ENCODE results near the gene RAB11FIP4. TPM values are rescaled to one million over a fixed set of nuclear protein-coding genes. Genes with fewer than 3 reads are reported as not detected.

The RAB11FIP4 gene
- total RNA-seq, 4 donors from 2014 or later, result 41.0 to 173 (median 53.7) TPM

DNA sequence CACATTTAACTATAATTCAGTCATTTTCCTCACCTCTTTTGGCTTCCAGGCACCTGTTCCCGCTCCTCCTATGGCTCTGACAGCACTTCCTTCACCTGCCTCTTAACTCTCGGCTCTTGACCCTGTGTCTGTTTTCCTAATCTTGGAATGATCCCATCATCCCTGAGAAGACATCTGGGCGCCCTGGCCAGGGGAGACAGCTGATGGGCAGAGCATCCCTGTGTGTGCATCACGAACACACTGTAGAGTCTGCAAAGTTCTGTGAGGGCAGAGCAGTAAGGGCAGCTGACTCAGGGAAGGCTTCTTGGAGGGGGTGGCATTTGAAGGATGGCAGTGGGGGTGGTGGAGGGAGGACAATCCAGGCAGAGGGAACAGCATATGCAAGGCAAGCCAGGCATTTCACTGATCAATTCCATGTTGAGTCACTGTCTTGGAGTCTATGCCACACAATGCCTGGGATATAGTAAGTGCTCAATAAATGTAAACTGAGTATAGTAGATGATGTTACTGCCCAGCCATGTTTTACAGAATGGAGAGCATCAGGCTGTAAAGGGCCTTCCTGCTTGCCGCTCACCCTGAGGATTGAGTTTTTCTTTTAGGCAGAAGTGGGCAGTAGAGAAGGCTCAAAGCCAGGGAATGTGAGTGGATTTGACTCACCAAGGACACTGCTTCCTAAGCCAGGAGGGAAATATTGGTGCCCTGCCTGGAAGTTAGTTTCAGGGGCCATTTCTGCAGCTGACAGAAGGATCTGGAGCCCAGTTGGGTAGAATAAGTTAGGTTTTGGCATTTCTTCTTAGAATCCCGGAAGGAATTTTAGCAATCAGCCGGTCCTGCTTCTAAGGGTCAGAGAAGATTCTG lies 5.8 kb upstream of the RAB11FIP4 start:
- intact Hi-C loops (cut with DNase I; ENCODE audit: low total_unique reads), result loop anchor here (2.0 kb wide), 1 partner anchor 49 kb away; no protein-coding TSS in a partner anchor
- no peaks in the 10 kb centered on the region for H3K9me3 ChIP-seq
- WGBS, 2 donors (ENCODE audit: low coverage in 1 of 2), result 87 to 90% methylated on average over 3 to 7 of the region's 7 CpGs
- no peak overlapping the region for H3K27ac ChIP-seq
- H3K27me3 ChIP-seq, result peaks cover 25% of the 10 kb centered on the region
- no peak for DNase-seq
- in situ Hi-C loops (cut with MboI; ENCODE audit: low pct_ligation_motif_present in 1 of 4, low pct_unique_long_range_greater_than_20kb in 1 of 4, low sequenced_read_pairs in 3 of 4), result no loop called here
- H3K4me1 ChIP-seq, result no peaks in the 10 kb centered on the region
- no peak for TF ChIP-seq EP300 (IDR thresholded peaks at IDR 0.05; ENCODE audit: low read depth)
- no peak for TF ChIP-seq POLR2A (IDR thresholded peaks at IDR 0.05)
- no peak for TF ChIP-seq POLR2AphosphoS5 (IDR thresholded peaks at IDR 0.05)
- TF ChIP-seq, protein P1, sequence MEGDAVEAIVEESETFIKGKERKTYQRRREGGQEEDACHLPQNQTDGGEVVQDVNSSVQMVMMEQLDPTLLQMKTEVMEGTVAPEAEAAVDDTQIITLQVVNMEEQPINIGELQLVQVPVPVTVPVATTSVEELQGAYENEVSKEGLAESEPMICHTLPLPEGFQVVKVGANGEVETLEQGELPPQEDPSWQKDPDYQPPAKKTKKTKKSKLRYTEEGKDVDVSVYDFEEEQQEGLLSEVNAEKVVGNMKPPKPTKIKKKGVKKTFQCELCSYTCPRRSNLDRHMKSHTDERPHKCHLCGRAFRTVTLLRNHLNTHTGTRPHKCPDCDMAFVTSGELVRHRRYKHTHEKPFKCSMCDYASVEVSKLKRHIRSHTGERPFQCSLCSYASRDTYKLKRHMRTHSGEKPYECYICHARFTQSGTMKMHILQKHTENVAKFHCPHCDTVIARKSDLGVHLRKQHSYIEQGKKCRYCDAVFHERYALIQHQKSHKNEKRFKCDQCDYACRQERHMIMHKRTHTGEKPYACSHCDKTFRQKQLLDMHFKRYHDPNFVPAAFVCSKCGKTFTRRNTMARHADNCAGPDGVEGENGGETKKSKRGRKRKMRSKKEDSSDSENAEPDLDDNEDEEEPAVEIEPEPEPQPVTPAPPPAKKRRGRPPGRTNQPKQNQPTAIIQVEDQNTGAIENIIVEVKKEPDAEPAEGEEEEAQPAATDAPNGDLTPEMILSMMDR (IDR thresholded peaks at IDR 0.05), result no peak
- no peaks in the 10 kb centered on the region for H3K36me3 ChIP-seq
- H3K4me3 ChIP-seq, result no peak overlapping the region

DNA sequence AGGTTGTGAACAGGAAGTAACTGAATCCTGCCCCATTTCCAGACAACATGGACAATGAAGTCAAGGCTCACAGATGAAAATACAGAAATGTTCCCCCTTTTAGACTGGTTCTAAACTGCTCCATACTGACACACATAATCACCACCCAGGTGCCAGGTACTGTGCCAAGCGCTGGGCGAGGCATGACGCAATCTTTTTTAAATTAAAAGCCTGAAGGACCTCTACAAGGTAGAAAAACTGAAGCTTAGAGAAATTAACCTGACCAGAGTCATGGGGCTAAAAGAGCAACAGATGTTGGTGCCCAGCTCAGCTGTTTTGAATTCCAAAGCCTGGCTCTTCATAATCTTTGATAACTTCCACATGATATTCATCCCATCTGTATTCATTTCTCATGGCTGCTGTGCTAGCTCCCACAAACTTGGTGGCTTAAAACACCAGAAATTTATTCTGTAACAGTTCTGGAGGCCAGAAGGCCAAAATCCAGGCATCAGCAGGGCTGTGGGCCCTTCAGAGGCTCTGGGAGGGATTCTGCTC lies 4.9 kb upstream of the RAB11FIP4 start:
- no peak for DNase-seq
- in situ Hi-C loops (cut with MboI; ENCODE audit: low pct_ligation_motif_present in 1 of 4, low pct_unique_long_range_greater_than_20kb in 1 of 4, low sequenced_read_pairs in 3 of 4) (no loop called here), intact Hi-C loops (cut with DNase I; ENCODE audit: low total_unique reads) (loop anchor here (2.0 kb wide), 1 partner anchor 48 kb away; no protein-coding TSS in a partner anchor)
- Histone ChIP-seq H3K4me3 (no peak overlapping the region), H3K36me3 (no peaks in the 10 kb centered on the region), H3K4me1 (peaks cover 0 to 6% (median 5%) of the 10 kb centered on the region in 4 donors), H3K27me3 (peaks cover 33% of the 10 kb centered on the region), H3K9me3 (no peaks in the 10 kb centered on the region), H3K27ac (no peak overlapping the region)
- TF ChIP-seq POLR2AphosphoS5 (IDR thresholded peaks at IDR 0.05) (no peak), EP300 (IDR thresholded peaks at IDR 0.05; ENCODE audit: low read depth) (no peak), POLR2A (IDR thresholded peaks at IDR 0.05) (no peak)
- TF ChIP-seq, protein P1 (IDR thresholded peaks at IDR 0.05), result no peak
- WGBS, 2 donors (ENCODE audit: low coverage in 1 of 2), result 50 to 80% methylated on average over 2 to 3 of the region's 3 CpGs

DNA sequence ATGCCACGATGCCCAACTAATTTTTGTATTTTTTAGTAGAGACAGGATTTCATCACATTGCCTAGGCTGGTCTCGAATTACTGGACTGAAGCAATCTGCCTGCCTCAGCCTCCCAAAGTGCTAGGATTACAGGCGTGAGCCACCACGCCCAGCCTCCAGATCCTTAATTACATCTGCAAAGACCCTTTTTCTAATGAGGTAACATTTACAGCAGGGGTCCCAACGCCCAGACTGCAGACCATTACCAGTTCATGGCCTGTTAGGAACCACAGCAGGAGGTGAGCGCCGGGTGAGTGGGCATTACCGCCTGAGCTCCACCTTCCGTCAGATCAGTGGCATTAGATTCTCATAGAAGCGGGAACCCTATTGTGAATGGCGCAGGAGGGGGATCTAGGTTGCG lies 4.0 kb upstream of the RAB11FIP4 start:
- WGBS, 2 donors (ENCODE audit: low coverage in 1 of 2), result 87 to 100% methylated on average over 2 to 12 of the region's 12 CpGs
- no peak overlapping the region for H3K27ac ChIP-seq
- in situ Hi-C loops (cut with MboI; ENCODE audit: low pct_ligation_motif_present in 1 of 4, low pct_unique_long_range_greater_than_20kb in 1 of 4, low sequenced_read_pairs in 3 of 4), result no loop called here
- no peak for DNase-seq
- no peaks in the 10 kb centered on the region for H3K9me3 ChIP-seq
- peaks cover 5 to 13% (median 11%) of the 10 kb centered on the region in 4 donors for H3K4me1 ChIP-seq
- intact Hi-C loops (cut with DNase I; ENCODE audit: low total_unique reads), result loop anchor here (2.0 kb wide), 1 partner anchor 47 kb away; no protein-coding TSS in a partner anchor
- no peak overlapping the region for H3K4me3 ChIP-seq
- no peak for TF ChIP-seq POLR2A (IDR thresholded peaks at IDR 0.05)
- peaks cover 41% of the 10 kb centered on the region for H3K27me3 ChIP-seq
- no peaks in the 10 kb centered on the region for H3K36me3 ChIP-seq

DNA sequence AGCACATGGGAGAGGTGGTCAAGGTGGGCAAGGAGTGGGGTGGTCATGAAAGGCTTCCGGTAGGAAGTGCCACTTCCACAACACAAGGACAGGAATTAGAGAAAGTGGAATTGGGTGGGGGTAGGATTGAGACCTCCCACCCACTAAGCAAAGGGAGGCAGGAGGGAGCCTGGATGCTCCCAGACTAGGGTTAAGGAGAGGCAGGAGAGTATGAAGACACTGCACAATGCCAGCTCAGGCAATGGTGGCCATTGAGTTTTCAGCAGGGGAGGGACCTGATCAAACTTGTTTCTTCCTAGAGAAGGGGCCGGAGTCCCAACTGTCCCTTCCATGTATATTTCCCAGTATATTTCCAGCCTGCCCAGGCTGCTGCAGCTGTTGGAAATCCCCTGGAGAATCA lies 3.1 kb upstream of the RAB11FIP4 start:
- H3K27me3 ChIP-seq, result peaks cover 50% of the 10 kb centered on the region
- DNase-seq, result no peak
- no peak overlapping the region for H3K4me3 ChIP-seq
- intact Hi-C loops (cut with DNase I; ENCODE audit: low total_unique reads) (no loop called here), in situ Hi-C loops (cut with MboI; ENCODE audit: low pct_ligation_motif_present in 1 of 4, low pct_unique_long_range_greater_than_20kb in 1 of 4, low sequenced_read_pairs in 3 of 4) (no loop called here)
- H3K4me1 ChIP-seq, result peaks cover 5 to 13% (median 11%) of the 10 kb centered on the region in 4 donors
- no peak for TF ChIP-seq POLR2A (IDR thresholded peaks at IDR 0.05)
- 20 to 73% methylated on average over 1 to 2 of the region's 2 CpGs for WGBS, 2 donors (ENCODE audit: low coverage in 1 of 2)
- H3K36me3 ChIP-seq, result no peaks in the 10 kb centered on the region
- no peaks in the 10 kb centered on the region for H3K9me3 ChIP-seq
- no peak overlapping the region for H3K27ac ChIP-seq

Data from transverse colon (tissue), 4 donors.